Left ventricle myocardium inferior (tissue), 1 donor: Measurements from ENCODE around the gene ZNF177. TPM values are rescaled to one million over a fixed set of nuclear protein-coding genes. Genes with fewer than 3 reads are reported as not detected.

ENCODE experiments used
- DNase-seq: peaks from one replicate; pipeline ENCODE4 v3.0.0-alpha.2; 2020
- H3K27ac ChIP-seq: fragments of 200-600 bp; replicated peaks from 2 replicates; pipeline ENCODE4 v1.8.0; 2021
- H3K27me3 ChIP-seq: fragments of 200-600 bp; 2 replicates; pipeline ENCODE4 v1.8.0; 2021; ENCODE audit warnings: low read depth
- H3K36me3 ChIP-seq: fragments of 200-600 bp; 2 replicates; pipeline ENCODE4 v1.8.0; 2021
- H3K4me1 ChIP-seq: fragments of 200-600 bp; 2 replicates; pipeline ENCODE4 v1.8.0; 2021
- H3K4me3 ChIP-seq: fragments of 200-600 bp; 2 replicates; pipeline ENCODE4 v1.8.0; 2021; ENCODE audit warnings: mild to moderate bottlenecking, moderate library complexity
- H3K9me3 ChIP-seq: fragments of 200-600 bp; replicated peaks from 2 replicates; pipeline ENCODE4 v1.8.0; 2021
- CTCF ChIP-seq: fragments of 200-600 bp; IDR thresholded peaks from 2 replicates; pipeline ENCODE4 v1.8.0; 2021; ENCODE audit warnings: antibody characterized with exemption, mild to moderate bottlenecking, borderline replicate concordance
- intact Hi-C: fragments of 100-400 bp; cut with micrococcal nuclease; formaldehyde crosslinking; loops from one replicate; pipeline ENCODE4 v1.11.0; 2022
- total RNA-seq: library from RNA; stranded (reverse); fragmentation: NEBNext Ultra II Directional; extraction: Animal tissue kit (Norgen Biotek cat#: 25700); gene quantifications from one replicate; pipeline ENCODE4 v1.2.1, GENCODE V29; 2021
- donor health status: DM: no; HTN: yes; CAD: no; lungs with severe emphysema.

The ZNF177 gene
- total RNA-seq, 1 donor from 2014 or later = 3.5 TPM

GRCh38 chr19:9323919-9324583, 38.8 kb upstream of the ZNF177 start, which contains the start of gene ZNF559:
Gene ZNF559, plus strand, starts transcription at chr19:9324179. Its CDS starts 14,371 bp downstream, at chr19:9338550.
- intact Hi-C loops = no loop called here
- H3K4me3 ChIP-seq = peak within 1 kb of the TSS; percentile 77

GRCh38 chr19:9324584-9324962, 38.2 kb upstream of the ZNF177 start:
- Histone ChIP-seq H3K36me3 (peaks cover 44% of the 10 kb centered on the region), H3K4me3 (peak overlapping the region; percentile 77), H3K27me3 (no peaks in the 10 kb centered on the region), H3K9me3 (peaks cover 49% of the 10 kb centered on the region), H3K4me1 (peaks cover 24% of the 10 kb centered on the region), H3K27ac (peak overlapping the region; percentile 94)
- DNase-seq = no peak
- intact Hi-C loops = no loop called here
- no peak for TF ChIP-seq CTCF

More at GRCh38 chr19:9323919-9324583, 38.8 kb upstream of the ZNF177 start, which contains the start of gene ZNF559:
- Histone ChIP-seq H3K27ac (peak within 1 kb of the TSS; percentile 94), H3K4me1 (peaks cover 24% of the 10 kb centered on the region), H3K27me3 (no peaks in the 10 kb centered on the region), H3K36me3 (peaks cover 39% of the 10 kb centered on the region), H3K9me3 (peaks cover 44% of the 10 kb centered on the region)
- DNase-seq = peak; percentile 93
- TF ChIP-seq CTCF = peak; percentile 43

GRCh38 chr19:9329999-9330398, 32.8 kb upstream of the ZNF177 start:
- Histone ChIP-seq H3K4me3 (no peak overlapping the region), H3K27me3 (no peaks in the 10 kb centered on the region), H3K4me1 (peaks cover 7% of the 10 kb centered on the region), H3K9me3 (peaks cover 99% of the 10 kb centered on the region), H3K36me3 (peaks cover 99% of the 10 kb centered on the region), H3K27ac (no peak overlapping the region)
- no peak for DNase-seq
- intact Hi-C loops = no loop called here
- TF ChIP-seq CTCF = no peak

- peaks cover 100% of the 10 kb centered on the region for H3K9me3 ChIP-seq
- H3K36me3 ChIP-seq = peaks cover 100% of the 10 kb centered on the region
- H3K27me3 ChIP-seq = no peaks in the 10 kb centered on the region
- DNase-seq = no peak
- TF ChIP-seq CTCF = no peak
- intact Hi-C loops = no loop called here
- H3K4me1 ChIP-seq = no peaks in the 10 kb centered on the region
- H3K4me3 ChIP-seq = no peak overlapping the region
- H3K27ac ChIP-seq = no peak overlapping the region
Measured at GRCh38 chr19:9342610-9343304, 20.1 kb upstream of the ZNF177 start.

- intact Hi-C loops = no loop called here
- Histone ChIP-seq H3K4me3 (no peak overlapping the region), H3K4me1 (no peaks in the 10 kb centered on the region), H3K36me3 (peaks cover 100% of the 10 kb centered on the region), H3K27me3 (no peaks in the 10 kb centered on the region), H3K9me3 (peaks cover 100% of the 10 kb centered on the region), H3K27ac (no peak overlapping the region)
- no peak for DNase-seq
- TF ChIP-seq CTCF = no peak
Measured at GRCh38 chr19:9345005-9345404, 17.8 kb upstream of the ZNF177 start.
